ENCODE data around the gene LRMDA. TPM values are rescaled to one million over a fixed set of nuclear protein-coding genes. Genes with fewer than 3 reads are reported as not detected.

Gene LRMDA
- total RNA-seq, 1 donor from 2014 or later: 0.19 TPM

DNA sequence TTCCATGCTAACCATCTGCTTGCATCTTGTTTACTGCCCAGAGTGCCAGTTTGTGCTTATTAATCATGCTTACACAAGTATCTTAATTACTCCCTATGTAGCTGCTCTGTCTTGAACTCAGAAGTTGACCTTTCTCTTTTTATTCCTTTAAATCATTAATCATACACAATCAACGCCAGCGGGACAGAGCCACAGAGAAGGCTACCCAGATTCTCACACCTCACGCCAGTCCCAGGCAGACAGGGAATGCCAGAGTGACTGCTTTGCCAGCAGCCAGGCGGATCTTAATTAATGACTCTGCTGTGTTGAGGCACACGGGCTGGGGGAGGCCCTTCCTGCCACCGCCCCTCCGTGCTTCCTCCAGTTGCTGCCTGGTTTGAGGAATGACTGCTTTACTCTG lies 229.4 kb downstream of the LRMDA start:
- H3K4me3 Mint-ChIP-seq (ENCODE audit: unreplicated experiment): no peak overlapping the region

GRCh38 chr10:75662715-75663114 lies 231.3 kb downstream of the LRMDA start:
- Mint-ChIP-seq H3K36me3 (ENCODE audit: unreplicated experiment) (no peaks in the 10 kb centered on the region), H3K27ac (ENCODE audit: unreplicated experiment) (no peak overlapping the region), H3K4me3 (ENCODE audit: unreplicated experiment) (no peak overlapping the region), H3K4me1 (ENCODE audit: unreplicated experiment) (no peaks in the 10 kb centered on the region), H3K9me3 (ENCODE audit: unreplicated experiment) (no peaks in the 10 kb centered on the region), H3K27me3 (ENCODE audit: unreplicated experiment) (peaks cover 62% of the 10 kb centered on the region)
- TF ChIP-seq, protein P1, sequence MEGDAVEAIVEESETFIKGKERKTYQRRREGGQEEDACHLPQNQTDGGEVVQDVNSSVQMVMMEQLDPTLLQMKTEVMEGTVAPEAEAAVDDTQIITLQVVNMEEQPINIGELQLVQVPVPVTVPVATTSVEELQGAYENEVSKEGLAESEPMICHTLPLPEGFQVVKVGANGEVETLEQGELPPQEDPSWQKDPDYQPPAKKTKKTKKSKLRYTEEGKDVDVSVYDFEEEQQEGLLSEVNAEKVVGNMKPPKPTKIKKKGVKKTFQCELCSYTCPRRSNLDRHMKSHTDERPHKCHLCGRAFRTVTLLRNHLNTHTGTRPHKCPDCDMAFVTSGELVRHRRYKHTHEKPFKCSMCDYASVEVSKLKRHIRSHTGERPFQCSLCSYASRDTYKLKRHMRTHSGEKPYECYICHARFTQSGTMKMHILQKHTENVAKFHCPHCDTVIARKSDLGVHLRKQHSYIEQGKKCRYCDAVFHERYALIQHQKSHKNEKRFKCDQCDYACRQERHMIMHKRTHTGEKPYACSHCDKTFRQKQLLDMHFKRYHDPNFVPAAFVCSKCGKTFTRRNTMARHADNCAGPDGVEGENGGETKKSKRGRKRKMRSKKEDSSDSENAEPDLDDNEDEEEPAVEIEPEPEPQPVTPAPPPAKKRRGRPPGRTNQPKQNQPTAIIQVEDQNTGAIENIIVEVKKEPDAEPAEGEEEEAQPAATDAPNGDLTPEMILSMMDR (IDR thresholded peaks at IDR 0.05): no peak
- no peak for DNase-seq (ENCODE audit: extremely low spot score, unreplicated experiment)

More for the DNA sequence above, 229.4 kb downstream of the LRMDA start:
- TF ChIP-seq, protein P1 (IDR thresholded peaks at IDR 0.05): no peak
- no peaks in the 10 kb centered on the region for H3K9me3 Mint-ChIP-seq (ENCODE audit: unreplicated experiment)
- no peaks in the 10 kb centered on the region for H3K36me3 Mint-ChIP-seq (ENCODE audit: unreplicated experiment)
- H3K27ac Mint-ChIP-seq (ENCODE audit: unreplicated experiment): no peak overlapping the region
- no peak for DNase-seq (ENCODE audit: extremely low spot score, unreplicated experiment)
- peaks cover 64% of the 10 kb centered on the region for H3K27me3 Mint-ChIP-seq (ENCODE audit: unreplicated experiment)
- H3K4me1 Mint-ChIP-seq (ENCODE audit: unreplicated experiment): no peaks in the 10 kb centered on the region

- DNase-seq (ENCODE audit: extremely low spot score, unreplicated experiment): no peak
- Mint-ChIP-seq H3K27ac (ENCODE audit: unreplicated experiment) (no peak overlapping the region), H3K36me3 (ENCODE audit: unreplicated experiment) (no peaks in the 10 kb centered on the region), H3K4me3 (ENCODE audit: unreplicated experiment) (no peak overlapping the region), H3K4me1 (ENCODE audit: unreplicated experiment) (no peaks in the 10 kb centered on the region), H3K27me3 (ENCODE audit: unreplicated experiment) (peaks cover 52% of the 10 kb centered on the region), H3K9me3 (ENCODE audit: unreplicated experiment) (no peaks in the 10 kb centered on the region)
- TF ChIP-seq, protein P1 (IDR thresholded peaks at IDR 0.05): no peak
Measured at GRCh38 chr10:75663947-75664664, 232.7 kb downstream of the LRMDA start.

- H3K4me3 Mint-ChIP-seq (ENCODE audit: unreplicated experiment): no peak overlapping the region
- H3K27me3 Mint-ChIP-seq (ENCODE audit: unreplicated experiment): peaks cover 45% of the 10 kb centered on the region
- no peak for DNase-seq (ENCODE audit: extremely low spot score, unreplicated experiment)
- TF ChIP-seq, protein P1 (IDR thresholded peaks at IDR 0.05): no peak
- no peaks in the 10 kb centered on the region for H3K9me3 Mint-ChIP-seq (ENCODE audit: unreplicated experiment)
- H3K36me3 Mint-ChIP-seq (ENCODE audit: unreplicated experiment): no peaks in the 10 kb centered on the region
- H3K27ac Mint-ChIP-seq (ENCODE audit: unreplicated experiment): no peak overlapping the region
- H3K4me1 Mint-ChIP-seq (ENCODE audit: unreplicated experiment): no peaks in the 10 kb centered on the region
Measured at GRCh38 chr10:75664968-75665367, 233.5 kb downstream of the LRMDA start.

DNA sequence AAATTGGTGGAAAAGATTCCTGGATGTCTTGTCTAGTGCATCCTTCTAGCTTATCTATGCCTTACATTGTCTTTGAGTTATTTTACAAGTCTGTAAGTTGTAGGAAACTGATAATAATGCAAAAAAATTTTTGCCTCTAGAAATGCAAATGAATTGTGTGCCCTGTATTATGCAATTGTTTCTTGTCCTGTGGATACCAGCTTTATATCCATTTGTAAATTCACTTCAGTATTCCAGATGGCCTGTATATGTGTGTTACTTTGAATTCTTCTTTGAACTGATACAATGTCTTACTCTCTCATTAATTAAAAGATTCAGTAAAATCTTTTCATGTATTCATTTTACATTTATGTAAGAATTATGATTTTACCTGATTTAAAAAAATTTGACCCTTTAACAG lies 234.3 kb downstream of the LRMDA start:
- DNase-seq (ENCODE audit: extremely low spot score, unreplicated experiment): no peak
- TF ChIP-seq, protein P1 (IDR thresholded peaks at IDR 0.05): no peak
- Mint-ChIP-seq H3K9me3 (ENCODE audit: unreplicated experiment) (no peaks in the 10 kb centered on the region), H3K27me3 (ENCODE audit: unreplicated experiment) (peaks cover 44% of the 10 kb centered on the region), H3K27ac (ENCODE audit: unreplicated experiment) (no peak overlapping the region), H3K4me3 (ENCODE audit: unreplicated experiment) (no peak overlapping the region), H3K36me3 (ENCODE audit: unreplicated experiment) (no peaks in the 10 kb centered on the region), H3K4me1 (ENCODE audit: unreplicated experiment) (no peaks in the 10 kb centered on the region)
